Keratinocyte (primary cell): Measurements from ENCODE around the gene STK16. TPM values are rescaled to one million over a fixed set of nuclear protein-coding genes. Genes with fewer than 3 reads are reported as not detected.

Experiments
- DNase-seq: peaks from one replicate; pipeline ENCODE4 v3.0.0-alpha.2; 2011; ENCODE audit warnings: low read depth, missing footprints, low spot score
- FAIRE-seq: peaks from 2 replicates; lab custom pipeline; 2011; peaks lifted over from hg19 to GRCh38; lab: Jason Lieb, UNC
- H2AFZ ChIP-seq: 2 replicates; pipeline ENCODE4 v1.6.0; 2012; ENCODE audit warnings: low read length, control low read depth, inconsistent platforms; ENCODE audit not compliant: control insufficient read depth
- H3K27ac ChIP-seq: 2 replicates; pipeline ENCODE4 v1.5.1; 2011; ENCODE audit warnings: low read length; ENCODE audit not compliant: control insufficient read depth, insufficient read depth
- H3K27me3 ChIP-seq: 3 replicates; pipeline ENCODE4 v1.6.0; 2011; ENCODE audit warnings: low read length; ENCODE audit not compliant: control insufficient read depth, insufficient read depth; ENCODE audit errors: extremely low read depth
- H3K36me3 ChIP-seq, 2 experiments: 2 replicates in 1 of 2; 3 replicates in 1 of 2; pipeline ENCODE4 v1.5.1; 2011; ENCODE audit warnings: low read length in 2 of 2, mild to moderate bottlenecking in 1 of 2; ENCODE audit not compliant: control insufficient read depth in 2 of 2, insufficient read depth in 2 of 2; ENCODE audit errors: extremely low read depth in 1 of 2
- H3K4me1 ChIP-seq: 3 replicates; pipeline ENCODE4 v1.5.1; 2011; ENCODE audit warnings: low read length; ENCODE audit not compliant: control insufficient read depth, insufficient read depth; ENCODE audit errors: extremely low read depth
- H3K4me2 ChIP-seq: 3 replicates; pipeline ENCODE4 v1.6.0; 2011; ENCODE audit warnings: low read depth, low read length; ENCODE audit not compliant: control insufficient read depth, insufficient read depth; ENCODE audit errors: extremely low read depth
- H3K4me3 ChIP-seq, 3 experiments: fragments of 200-600 bp in 1 of 3; sonication (generic) in 1 of 3; 2 replicates in 2 of 3; 3 replicates in 1 of 3; pipeline ENCODE4 v1.5.1; 2011 to 2016; ENCODE audit warnings: low read length in 3 of 3, mild to moderate bottlenecking in 3 of 3, control low read depth in 2 of 3, inconsistent platforms in 1 of 3, low read depth in 1 of 3, mixed read lengths in 1 of 3, mixed run types in 1 of 3, moderate library complexity in 1 of 3; ENCODE audit not compliant: control insufficient read depth in 2 of 3, insufficient read depth in 2 of 3; ENCODE audit errors: extremely low read depth in 1 of 3
- H3K79me2 ChIP-seq: 2 replicates; pipeline ENCODE4 v1.6.0; 2012; ENCODE audit warnings: low read length; ENCODE audit not compliant: control insufficient read depth, insufficient read depth
- H3K9ac ChIP-seq: 3 replicates; pipeline ENCODE4 v1.6.0; 2011; ENCODE audit warnings: low read length; ENCODE audit not compliant: control insufficient read depth, insufficient read depth; ENCODE audit errors: extremely low read depth
- H3K9me1 ChIP-seq: 3 replicates; pipeline ENCODE4 v1.6.0; 2011; ENCODE audit warnings: low read length; ENCODE audit not compliant: control insufficient read depth, insufficient read depth; ENCODE audit errors: extremely low read depth
- H3K9me3 ChIP-seq: 2 replicates; pipeline ENCODE4 v1.5.1; 2012; ENCODE audit warnings: low read depth, low read length; ENCODE audit not compliant: control insufficient read depth
- H4K20me1 ChIP-seq: 3 replicates; pipeline ENCODE4 v1.6.0; 2011; ENCODE audit warnings: low read length; ENCODE audit not compliant: control insufficient read depth, insufficient read depth; ENCODE audit errors: extremely low read depth
- CTCF ChIP-seq, 3 experiments: IDR thresholded peaks in 1 of 3; conservative IDR thresholded peaks in 1 of 3; optimal IDR thresholded peaks in 1 of 3; 2 replicates in 2 of 3; 3 replicates in 1 of 3; pipeline versions ENCODE3 to v1.5.1; 2011; ENCODE audit warnings: low read length in 3 of 3, mild to moderate bottlenecking in 3 of 3, moderate library complexity in 2 of 3, control low read depth in 1 of 3, inconsistent platforms in 1 of 3; ENCODE audit not compliant: insufficient read depth in 2 of 3; ENCODE audit errors: extremely low read depth in 1 of 3
- EZH2 ChIP-seq: IDR thresholded peaks from one replicate; pipeline ENCODE4 v1.6.1; 2012; ENCODE audit warnings: inconsistent platforms, mild to moderate bottlenecking, low read length, moderate library complexity
- dilution Hi-C: fragments of 300-500 bp; cut with MboI; formaldehyde crosslinking; loops from one replicate; pipeline ENCODE4 v1.7.0; 2020; ENCODE audit warnings: low sequenced_read_pairs; ENCODE audit not compliant: extremely low pct_ligation_motif_present
- polyA plus RNA-seq, 5 experiments: library from polyadenylated mRNA; depleted of rRNA in 3 of 5; stranded (reverse) in 3 of 5; stranded (forward) in 1 of 5; unstranded in 1 of 5; fragments of >200 nt; gene quantifications; 1 replicate in 1 of 5; 2 replicates in 3 of 5; 3 replicates in 1 of 5; pipeline versions ENCODE4 v1.2.1 to v1.2.3, GENCODE V29; 2011 to 2012; ENCODE audit warnings: missing spikeins in 2 of 5, low read depth in 1 of 5, low replicate concordance in 1 of 5

Gene STK16
- polyA plus RNA-seq, 1 donor (not counting 4 experiments of a cell fraction or from before 2014, with no cell fraction given) = 35.8 TPM

DNA sequence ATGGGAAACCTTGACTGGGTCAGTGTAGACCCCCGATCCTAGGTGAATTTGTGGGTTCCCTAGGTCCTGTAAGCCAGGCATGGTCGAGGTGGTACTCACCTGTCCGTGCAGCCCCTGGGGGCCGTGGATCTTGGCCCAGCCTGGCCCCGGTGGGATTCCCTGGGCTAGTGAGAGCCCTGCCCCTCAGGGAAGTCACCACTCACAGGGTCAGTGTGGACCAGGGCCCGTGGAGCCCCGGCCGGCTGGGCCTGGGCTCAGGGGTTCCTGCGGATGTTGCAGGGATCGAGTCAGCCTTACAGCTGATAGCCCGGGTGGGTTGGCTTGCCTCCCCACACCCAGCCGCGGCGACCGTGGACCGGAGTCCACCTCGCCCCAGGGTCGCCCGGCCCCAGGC is 16.4 kb upstream of the STK16 start:
- H3K9ac ChIP-seq = peak overlapping the region; percentile 94
- dilution Hi-C loops = no loop called here
- no peaks in the 10 kb centered on the region for H4K20me1 ChIP-seq
- H3K36me3 ChIP-seq = peaks cover 29 to 43% of the 10 kb centered on the region in 2 experiments
- H3K27ac ChIP-seq = peak overlapping the region; percentile 91
- H3K79me2 ChIP-seq = peaks cover 35% of the 10 kb centered on the region
- TF ChIP-seq EZH2 (no peak), CTCF (optimal IDR thresholded peaks at IDR 0.05 in 1 of 3, IDR thresholded peaks at IDR 0.05 in 1 of 3, conservative IDR thresholded peaks at IDR 0.05 in 1 of 3; ENCODE audit: extremely low read depth in 1 of 3, insufficient read depth in 2 of 3, low read length in 3 of 3) (no peak)
- H3K4me2 ChIP-seq = peak overlapping the region; percentile 99
- H3K4me1 ChIP-seq = peaks cover 19% of the 10 kb centered on the region
- H3K4me3 ChIP-seq = peak overlapping the region; percentile 74 to 97 (median 90)
- H3K9me1 ChIP-seq = peaks cover 3% of the 10 kb centered on the region
- DNase-seq = no peak
- peak overlapping the region; percentile 30 for H2AFZ ChIP-seq
- H3K9me3 ChIP-seq = no peaks in the 10 kb centered on the region
- no peaks in the 10 kb centered on the region for H3K27me3 ChIP-seq
- no peak for FAIRE-seq

- peak within 1 kb of the TSS; percentile 91 for H3K27ac ChIP-seq
- peak within 1 kb of the TSS; percentile 99 for H3K4me2 ChIP-seq
- FAIRE-seq = peak; percentile 64
- peaks cover 19% of the 10 kb centered on the region for H3K4me1 ChIP-seq
- TF ChIP-seq EZH2 = no peak
- TF ChIP-seq CTCF (optimal IDR thresholded peaks at IDR 0.05 in 1 of 3, IDR thresholded peaks at IDR 0.05 in 1 of 3, conservative IDR thresholded peaks at IDR 0.05 in 1 of 3; ENCODE audit: extremely low read depth in 1 of 3, insufficient read depth in 2 of 3, low read length in 3 of 3) = no peak
- no peaks in the 10 kb centered on the region for H3K27me3 ChIP-seq
- peak; percentile 89 for DNase-seq
- no peaks in the 10 kb centered on the region for H3K9me3 ChIP-seq
- peaks cover 28 to 42% of the 10 kb centered on the region in 2 experiments for H3K36me3 ChIP-seq
- dilution Hi-C loops = no loop called here
- peaks cover 3% of the 10 kb centered on the region for H3K9me1 ChIP-seq
- H4K20me1 ChIP-seq = no peaks in the 10 kb centered on the region
- H3K9ac ChIP-seq = peak within 1 kb of the TSS; percentile 94
- peaks cover 35% of the 10 kb centered on the region for H3K79me2 ChIP-seq
- H2AFZ ChIP-seq = peak within 1 kb of the TSS; percentile 76
- H3K4me3 ChIP-seq = peak within 1 kb of the TSS; percentile 74 to 97 (median 90)
Measured at GRCh38 chr2:219229305-219230058, 15.8 kb upstream of the STK16 start, which contains the start of the genes ANKZF1 and ATG9A. Gene ANKZF1 (plus strand): TSS chr2:219229806. CDS start chr2:219230258, 452 bp downstream. Gene ATG9A (minus strand): TSS chr2:219229636. CDS start chr2:219228024, 1,612 bp downstream.
